ENCODE measurements around the gene DBNL. TPM values are rescaled to one million over a fixed set of nuclear protein-coding genes. Genes with fewer than 3 reads are reported as not detected.

Gene DBNL
- total and polyA plus RNA-seq, 2 of the 13 experiments (the other 11 are each of a cell fraction or from before 2014, with no cell fraction given), result 20.8 to 35.1 TPM

GRCh38 chr7:44082541-44083207 is 38.2 kb downstream of the DBNL start (continued):
- TF ChIP-seq REST (IDR thresholded peaks at IDR 0.05; ENCODE audit: borderline replicate concordance in 1 of 2, low read depth in 1 of 2, low read length in 2 of 2) (no peak), ZNF749 (CRISPR knock-in tag; IDR thresholded peaks at IDR 0.05; ENCODE audit: borderline replicate concordance) (no peak), RARA (CRISPR knock-in tag; IDR thresholded peaks at IDR 0.05) (0 out of 2 replicates have a peak, but pooled peaks have one; percentile 45), ZNF891 (CRISPR knock-in tag; IDR thresholded peaks at IDR 0.05) (no peak), BRCA1 (CRISPR knock-in tag; IDR thresholded peaks at IDR 0.05) (no peak), ZNF207 (IDR thresholded peaks at IDR 0.05; ENCODE audit: borderline replicate concordance) (no peak), ELF3 (CRISPR knock-in tag; IDR thresholded peaks at IDR 0.05) (0 out of 2 replicates have a peak, but pooled peaks have one; percentile 18), HNF4G (IDR thresholded peaks at IDR 0.05; ENCODE audit: borderline replicate concordance, low read depth, low read length) (no peak), HNF4G (CRISPR knock-in tag; IDR thresholded peaks at IDR 0.05; ENCODE audit: borderline replicate concordance, low read depth) (no peak), ZNF709 (CRISPR knock-in tag; IDR thresholded peaks at IDR 0.05) (no peak; the same call in 1 of the 2 replicates), THAP11 (CRISPR knock-in tag; IDR thresholded peaks at IDR 0.05) (peak; percentile 17; the same call in 1 of the 2 replicates), CBFB (CRISPR knock-in tag; IDR thresholded peaks at IDR 0.05) (no peak), PRPF4 (IDR thresholded peaks at IDR 0.05; ENCODE audit: low read depth, low read length, poor library complexity, severe bottlenecking) (no peak), LCORL (IDR thresholded peaks at IDR 0.05) (no peak), LCORL (CRISPR knock-in tag; IDR thresholded peaks at IDR 0.05) (peak; percentile 35; the same call in 1 of the 2 replicates), ZNF780A (CRISPR knock-in tag; IDR thresholded peaks at IDR 0.05) (no peak), NFRKB (IDR thresholded peaks at IDR 0.05) (no peak), ZIK1 (CRISPR knock-in tag; IDR thresholded peaks at IDR 0.05; ENCODE audit: borderline replicate concordance, low read depth) (no peak), PLRG1 (conservative IDR thresholded peaks at IDR 0.05) (no peak), JARID2 (CRISPR knock-in tag; IDR thresholded peaks at IDR 0.05; ENCODE audit: insufficient replicate concordance) (no peak), U2AF1 (optimal IDR thresholded peaks at IDR 0.05; ENCODE audit: low read depth, low read length) (no peak), ZNF768 (CRISPR knock-in tag; IDR thresholded peaks at IDR 0.05) (0 out of 2 replicates have a peak, but pooled peaks have one; percentile 34), ZNF17 (CRISPR knock-in tag; IDR thresholded peaks at IDR 0.05) (no peak), ZNF639 (CRISPR knock-in tag; conservative IDR thresholded peaks at IDR 0.05) (no peak), RBFOX2 (IDR thresholded peaks at IDR 0.05; ENCODE audit: low read depth, low read length) (peak; percentile 5; the same call in 1 of the 2 replicates)
- TF ChIP-seq, protein P1, sequence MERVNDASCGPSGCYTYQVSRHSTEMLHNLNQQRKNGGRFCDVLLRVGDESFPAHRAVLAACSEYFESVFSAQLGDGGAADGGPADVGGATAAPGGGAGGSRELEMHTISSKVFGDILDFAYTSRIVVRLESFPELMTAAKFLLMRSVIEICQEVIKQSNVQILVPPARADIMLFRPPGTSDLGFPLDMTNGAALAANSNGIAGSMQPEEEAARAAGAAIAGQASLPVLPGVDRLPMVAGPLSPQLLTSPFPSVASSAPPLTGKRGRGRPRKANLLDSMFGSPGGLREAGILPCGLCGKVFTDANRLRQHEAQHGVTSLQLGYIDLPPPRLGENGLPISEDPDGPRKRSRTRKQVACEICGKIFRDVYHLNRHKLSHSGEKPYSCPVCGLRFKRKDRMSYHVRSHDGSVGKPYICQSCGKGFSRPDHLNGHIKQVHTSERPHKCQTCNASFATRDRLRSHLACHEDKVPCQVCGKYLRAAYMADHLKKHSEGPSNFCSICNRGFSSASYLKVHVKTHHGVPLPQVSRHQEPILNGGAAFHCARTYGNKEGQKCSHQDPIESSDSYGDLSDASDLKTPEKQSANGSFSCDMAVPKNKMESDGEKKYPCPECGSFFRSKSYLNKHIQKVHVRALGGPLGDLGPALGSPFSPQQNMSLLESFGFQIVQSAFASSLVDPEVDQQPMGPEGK (CRISPR knock-in tag; IDR thresholded peaks at IDR 0.05), result peak; percentile 72
